GM19035 (cell line): Measurements from ENCODE around the gene NHSL2.
A peak's percentile ranks its signal among the peaks of the same experiment; 100 is the strongest.

ENCODE experiments used
- ATAC-seq: cut with Tn5 transposase; IDR thresholded peaks from one replicate; pipeline ENCODE4 v1.9.1; 2021; ENCODE audit not compliant: unreplicated experiment

Gene NHSL2

DNA sequence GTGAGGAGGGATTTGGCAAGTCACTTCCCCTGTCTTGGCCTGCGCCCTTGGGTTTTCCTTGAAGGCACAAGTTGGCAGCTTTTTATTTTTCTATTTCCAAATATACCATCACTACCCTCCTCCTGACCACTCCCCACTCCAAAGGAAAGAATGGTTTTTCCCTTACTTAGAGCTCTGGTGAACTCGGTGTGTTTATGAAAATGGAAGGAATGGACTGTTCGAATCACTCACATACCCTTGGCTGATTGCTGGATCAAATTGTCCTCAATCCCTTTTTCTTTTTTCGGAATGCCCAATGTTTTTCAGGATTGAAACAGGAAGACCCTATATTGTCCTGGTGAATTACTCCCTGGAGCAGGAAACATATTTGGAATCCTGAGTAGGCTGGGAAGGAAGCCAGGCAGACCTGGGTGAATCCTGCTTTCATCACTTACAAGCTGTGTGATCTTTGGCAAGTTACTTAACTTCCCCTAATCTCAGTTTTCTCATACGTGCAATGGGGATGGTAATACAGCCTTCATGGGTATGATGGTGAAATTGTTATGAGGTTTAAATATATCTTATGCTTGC is 150.4 kb downstream of the NHSL2 start:
- ATAC-seq = no peak

DNA sequence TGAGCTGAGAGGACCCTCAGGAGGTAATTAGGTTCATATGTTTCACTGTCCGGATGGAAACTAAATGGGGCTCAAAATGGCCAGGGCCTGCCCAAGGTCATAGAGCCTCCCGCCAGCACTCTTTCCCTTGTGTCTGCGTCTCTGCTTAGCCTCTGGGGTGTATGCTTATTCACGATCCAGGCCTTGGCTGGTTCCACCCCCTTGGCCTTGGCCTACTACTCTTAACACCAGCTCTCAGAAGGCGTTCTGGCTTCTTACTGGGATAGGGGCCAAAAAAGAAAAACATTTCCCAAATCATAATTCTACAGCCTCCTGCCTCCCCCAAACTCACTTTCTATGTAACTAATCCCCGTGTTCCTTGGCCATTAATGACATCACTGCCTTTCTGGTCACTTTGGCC is 152.3 kb downstream of the NHSL2 start:
- no peak for ATAC-seq

DNA sequence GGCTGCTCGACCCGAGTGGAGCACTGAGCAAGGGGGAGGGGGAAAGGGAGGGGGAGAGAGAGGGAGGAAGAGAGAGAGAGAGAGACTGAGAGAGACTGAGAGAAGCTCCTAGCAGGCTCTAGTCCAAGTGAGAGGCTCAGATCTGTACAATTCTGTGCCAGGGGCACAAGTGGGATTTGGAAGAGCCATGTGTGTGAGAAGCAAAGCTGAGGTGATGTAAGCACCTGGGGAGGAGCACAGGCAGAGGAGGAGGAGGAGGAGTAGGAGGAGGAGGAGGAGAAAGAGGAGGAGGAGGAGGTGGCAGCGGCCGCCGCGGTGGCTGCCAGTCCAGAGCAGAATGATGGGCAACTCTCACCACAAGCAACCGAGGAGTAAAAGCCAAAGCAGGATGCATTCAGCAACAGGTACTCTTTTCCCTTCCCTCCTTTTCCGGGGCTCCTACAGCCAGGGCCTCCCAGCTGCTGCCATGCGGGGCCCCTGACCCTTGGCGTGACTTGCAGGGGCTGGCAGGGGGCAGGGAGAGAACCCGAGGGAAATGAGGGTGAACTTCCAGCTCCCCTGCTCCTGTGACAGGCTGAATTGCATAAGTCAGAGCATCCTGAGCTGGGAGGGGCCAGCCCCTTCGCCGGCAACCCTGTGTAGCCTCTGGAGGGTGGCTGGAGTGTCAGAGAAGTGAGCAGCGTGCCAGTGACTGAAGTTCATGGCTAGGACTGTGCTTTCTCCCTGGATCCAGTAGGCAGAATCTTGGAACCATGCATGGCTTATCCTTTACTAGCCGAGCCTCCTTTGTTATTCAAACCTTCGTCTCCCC is 158.9 kb downstream of the NHSL2 start:
- ATAC-seq = no peak

DNA sequence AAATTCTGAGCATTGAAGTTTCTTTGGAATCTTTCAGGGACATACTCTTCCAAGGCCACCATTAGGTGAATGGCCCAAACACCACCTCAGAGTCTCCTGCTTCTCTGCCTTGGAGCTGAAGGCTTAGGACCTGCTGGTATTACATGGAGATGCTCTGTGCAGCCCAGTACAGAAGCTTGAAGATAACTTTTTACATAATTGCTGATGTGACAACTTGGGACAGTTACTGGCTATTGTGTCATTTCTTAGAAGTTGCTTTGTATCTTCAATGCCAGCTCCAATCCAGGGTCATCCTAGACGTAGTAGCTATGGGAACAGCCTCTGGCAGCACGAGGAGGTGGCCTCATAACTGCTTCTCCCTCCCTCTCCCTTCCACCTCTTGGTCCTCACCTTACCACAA is 160.6 kb downstream of the NHSL2 start:
- no peak for ATAC-seq

DNA sequence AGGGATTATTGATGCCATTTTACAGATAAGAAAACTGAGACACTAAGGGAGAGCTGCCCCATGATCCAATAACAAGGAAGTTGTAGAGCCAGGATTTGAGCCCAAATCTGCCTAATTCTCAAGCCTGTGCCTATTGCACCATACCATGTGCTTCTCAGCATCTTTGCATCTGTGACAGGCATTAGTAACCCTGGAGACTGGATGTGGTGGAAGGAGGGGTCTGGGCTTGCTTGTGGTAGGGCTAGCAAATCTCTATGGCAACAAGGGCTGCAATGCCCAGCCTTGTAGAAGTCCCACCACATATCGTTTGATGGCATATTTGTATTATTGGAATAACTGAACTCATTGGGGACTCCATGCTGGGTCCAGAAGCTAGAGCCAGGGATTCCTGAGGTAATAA is 163.0 kb downstream of the NHSL2 start:
- no peak for ATAC-seq

DNA sequence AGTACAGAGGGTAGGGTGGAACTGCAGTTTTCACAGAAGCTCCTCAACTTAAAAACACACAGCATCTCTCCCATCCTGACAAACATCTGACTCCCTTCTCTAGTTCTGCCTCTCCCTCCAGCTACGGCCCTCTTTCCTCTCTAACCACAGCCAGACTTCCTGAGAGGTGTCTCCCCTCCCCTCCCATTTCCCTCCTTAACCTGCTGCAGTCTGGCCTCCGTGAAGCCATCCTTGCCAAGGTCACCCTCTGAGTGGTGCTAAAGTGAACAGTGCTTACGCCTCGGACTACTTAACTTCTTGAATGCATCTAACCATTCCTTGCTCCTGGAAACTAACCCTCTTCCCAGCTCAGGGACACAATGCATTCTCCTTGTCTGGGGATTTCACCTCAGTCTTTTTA is 167.8 kb downstream of the NHSL2 start:
- ATAC-seq = no peak

DNA sequence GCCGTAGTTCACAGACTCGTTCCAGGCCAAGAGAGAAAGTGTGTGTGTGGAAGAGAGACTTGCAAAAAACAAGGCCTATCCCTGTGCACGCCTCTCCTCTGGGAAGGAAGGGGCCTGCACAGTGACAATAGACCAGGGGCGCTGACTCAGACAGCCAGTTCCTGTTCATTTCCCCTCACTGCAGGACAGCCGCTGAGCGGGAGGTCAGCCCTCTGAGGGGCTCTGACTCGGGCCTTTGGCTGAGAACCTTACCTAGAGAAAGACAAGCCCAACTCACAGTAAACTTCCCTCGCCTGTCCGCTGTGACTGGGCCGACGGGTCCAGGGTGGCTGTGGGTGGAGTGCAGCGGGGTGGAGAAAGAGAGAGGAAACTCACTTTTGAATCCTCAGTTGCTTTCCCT is 169.0 kb downstream of the NHSL2 start:
- ATAC-seq = no peak

DNA sequence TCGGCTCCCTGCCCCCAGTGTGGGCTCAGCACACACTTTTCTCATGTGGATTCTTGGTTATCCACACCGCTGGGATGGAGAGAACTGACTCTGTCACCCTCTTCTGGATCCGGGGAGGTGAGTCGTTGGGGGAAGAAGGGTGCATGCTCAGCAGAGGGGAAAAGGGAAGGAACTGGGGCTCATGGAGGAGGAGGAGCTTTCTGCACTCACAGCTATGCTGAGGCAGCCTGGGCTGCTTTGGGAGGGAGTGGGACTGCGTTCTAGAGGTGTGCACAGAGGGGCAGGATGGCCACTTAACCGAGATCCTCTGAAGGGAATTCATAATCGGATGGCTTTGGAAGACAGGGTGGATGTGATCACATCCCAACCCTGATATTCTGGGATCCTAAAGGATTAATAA is 169.5 kb downstream of the NHSL2 start:
- ATAC-seq = no peak

DNA sequence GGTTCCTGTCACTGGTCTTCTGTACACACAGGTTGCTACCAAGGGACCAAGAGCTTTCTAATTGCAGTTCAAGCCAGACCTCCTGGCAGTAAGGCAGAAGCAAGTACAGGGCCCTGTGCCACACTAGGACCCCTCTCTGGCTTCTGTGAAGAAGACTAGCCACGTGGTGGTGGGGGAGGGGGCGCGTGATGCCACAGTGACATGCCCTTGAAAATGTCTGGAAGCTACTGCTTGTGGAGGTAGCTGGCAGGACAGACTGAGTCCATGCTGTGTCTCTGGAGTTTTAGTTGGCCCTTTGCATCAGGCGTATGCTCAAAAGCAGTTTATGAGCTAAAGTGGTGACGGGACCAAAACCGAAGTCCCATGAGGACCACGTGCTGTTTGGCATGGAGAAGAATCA is 170.2 kb downstream of the NHSL2 start:
- no peak for ATAC-seq

DNA sequence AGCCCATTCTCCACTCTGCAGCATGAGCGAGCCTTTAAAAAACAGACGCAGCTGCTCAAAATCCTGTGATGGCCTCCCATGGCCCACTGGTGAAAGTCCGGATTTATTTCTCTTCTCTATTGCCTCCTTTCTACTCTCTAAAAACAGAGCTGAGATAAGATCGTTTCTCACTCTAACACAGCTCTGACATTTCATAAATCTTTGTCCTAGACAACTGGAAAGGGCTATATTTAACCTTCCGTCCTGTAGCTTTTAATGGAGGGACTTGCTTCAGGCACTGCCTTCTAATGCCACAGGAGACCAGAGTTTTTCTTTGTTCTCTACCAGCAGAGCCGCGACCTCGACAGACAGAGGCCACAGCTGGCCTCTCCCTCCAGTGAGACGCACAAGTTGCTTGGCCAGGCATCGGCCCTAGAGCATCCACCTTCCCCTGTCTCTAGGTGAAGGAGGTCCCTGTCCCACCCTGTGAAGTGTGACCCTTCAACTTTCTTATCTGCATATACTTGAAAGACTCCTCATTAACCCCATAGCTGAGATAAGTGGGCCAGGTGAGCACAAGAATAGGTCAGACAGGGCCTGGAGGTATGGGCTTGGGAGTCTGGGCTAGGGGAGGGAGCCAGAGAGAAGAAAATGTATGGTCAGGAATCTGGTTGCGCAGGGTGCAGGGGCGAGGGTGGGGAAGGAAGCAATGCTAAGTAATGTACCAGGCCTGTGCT is 171.1 kb downstream of the NHSL2 start:
- no peak for ATAC-seq

DNA sequence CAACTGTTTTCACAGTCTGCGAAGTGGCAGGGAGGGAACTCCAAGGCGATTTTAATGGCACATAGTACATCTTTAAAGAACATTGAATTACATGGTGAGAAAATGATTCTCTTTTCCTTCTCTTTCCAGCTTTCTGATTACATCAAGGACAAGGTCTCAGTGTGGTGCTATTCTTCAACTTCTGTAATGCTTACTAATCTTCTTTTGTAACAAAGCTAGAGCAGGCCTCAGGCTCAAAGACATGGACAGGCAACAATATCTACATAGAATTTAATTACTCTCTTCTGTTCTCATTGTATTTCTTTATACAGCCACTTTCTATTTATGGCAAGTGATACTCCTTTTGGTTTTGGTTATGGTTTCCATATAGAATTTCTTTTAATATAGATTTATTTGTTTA is 172.6 kb downstream of the NHSL2 start:
- ATAC-seq = no peak

DNA sequence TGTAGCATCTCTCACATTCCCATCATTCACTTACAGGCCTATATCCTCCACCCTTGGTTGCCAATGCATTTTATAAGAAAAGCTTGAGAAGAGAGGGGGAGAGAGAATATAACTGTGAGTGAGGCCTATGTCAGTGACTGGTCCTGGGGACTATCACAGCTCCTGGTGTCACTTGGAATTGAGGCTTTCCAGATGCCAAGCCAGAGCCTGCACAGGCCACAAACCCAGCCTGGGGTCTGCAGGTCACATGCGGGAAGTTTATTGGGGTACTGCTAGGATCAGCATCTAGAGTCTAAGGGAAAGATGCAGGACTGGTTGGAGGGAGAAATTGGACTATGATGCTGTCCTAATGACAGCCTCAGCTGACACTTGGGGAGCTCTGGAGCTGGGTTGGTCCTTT is 173.5 kb downstream of the NHSL2 start:
- ATAC-seq = no peak

DNA sequence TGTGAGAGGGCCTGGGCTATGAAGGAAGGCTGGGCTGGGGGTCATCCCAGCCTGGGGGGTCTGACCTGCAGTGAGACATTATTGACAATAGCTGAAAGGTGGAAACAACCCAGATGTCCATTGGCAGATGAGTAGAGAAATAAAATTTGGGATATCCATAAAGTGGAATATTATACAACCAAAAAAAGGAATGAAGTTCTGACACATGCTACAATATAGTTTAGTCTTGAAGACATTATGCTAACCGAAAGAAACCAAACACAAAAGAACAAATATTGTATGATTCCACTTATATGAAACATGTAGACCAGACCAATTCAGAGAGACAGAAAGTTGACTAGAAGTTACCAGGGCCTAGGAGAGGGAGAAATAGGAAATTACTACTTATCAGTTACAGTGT is 176.3 kb downstream of the NHSL2 start:
- no peak for ATAC-seq

DNA sequence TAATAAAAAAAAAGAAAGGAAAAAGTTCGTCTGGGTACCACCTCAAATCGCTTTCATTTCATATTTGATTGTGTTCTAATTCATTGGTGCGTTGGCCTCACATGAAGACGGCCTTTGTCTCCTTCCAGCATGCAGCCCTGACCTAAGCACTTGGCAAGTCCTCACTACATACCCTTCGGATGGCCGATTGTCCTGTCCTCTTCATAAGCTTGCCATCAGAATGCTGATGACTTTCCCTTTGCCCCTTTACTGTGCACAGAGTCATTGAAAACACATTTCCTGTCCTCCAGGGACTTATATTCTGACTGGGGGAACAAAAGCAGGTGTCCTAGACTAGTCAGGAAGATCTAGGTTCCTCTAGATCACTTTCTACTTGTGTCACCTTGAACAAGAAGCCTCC is 178.1 kb downstream of the NHSL2 start:
- ATAC-seq = no peak

DNA sequence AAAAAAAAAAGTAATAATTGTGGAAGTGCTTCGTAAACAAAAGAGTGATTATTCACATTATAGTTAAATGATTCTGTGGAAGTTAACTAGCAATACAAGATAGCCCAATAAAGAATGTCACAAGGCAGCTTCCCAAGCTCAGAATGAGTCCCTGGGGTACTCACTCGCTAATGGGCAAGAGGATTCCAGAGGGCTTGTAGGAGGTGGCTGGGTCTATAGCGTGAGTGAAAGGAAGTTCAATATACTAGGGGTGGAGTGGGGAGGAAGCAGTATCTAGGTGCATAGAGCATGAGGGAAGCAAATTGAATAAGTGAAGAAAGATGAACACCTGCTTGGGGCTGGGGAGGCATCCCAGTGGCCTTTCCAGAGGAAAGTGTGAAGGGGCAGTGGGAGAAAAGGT is 178.6 kb downstream of the NHSL2 start:
- no peak for ATAC-seq

DNA sequence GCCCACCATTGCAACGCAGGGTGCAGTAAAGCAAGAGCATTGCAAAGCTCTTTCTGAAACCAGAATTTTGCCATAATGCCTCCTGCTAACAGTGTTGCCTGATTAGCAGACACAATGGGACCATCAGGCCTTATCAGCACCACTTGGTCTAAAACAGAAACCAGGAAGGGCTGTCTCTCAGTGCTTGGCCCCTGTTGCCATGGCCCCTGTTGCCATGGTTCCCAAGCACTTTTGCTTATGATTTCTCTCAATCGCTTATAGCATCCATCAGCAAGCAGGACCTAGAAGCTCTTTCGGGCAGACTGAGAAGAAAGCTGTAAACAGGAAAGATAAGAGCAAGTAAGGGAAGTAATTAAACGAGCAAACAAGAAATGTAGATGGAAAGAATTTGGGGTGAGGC is 184.2 kb downstream of the NHSL2 start:
- ATAC-seq = no peak

DNA sequence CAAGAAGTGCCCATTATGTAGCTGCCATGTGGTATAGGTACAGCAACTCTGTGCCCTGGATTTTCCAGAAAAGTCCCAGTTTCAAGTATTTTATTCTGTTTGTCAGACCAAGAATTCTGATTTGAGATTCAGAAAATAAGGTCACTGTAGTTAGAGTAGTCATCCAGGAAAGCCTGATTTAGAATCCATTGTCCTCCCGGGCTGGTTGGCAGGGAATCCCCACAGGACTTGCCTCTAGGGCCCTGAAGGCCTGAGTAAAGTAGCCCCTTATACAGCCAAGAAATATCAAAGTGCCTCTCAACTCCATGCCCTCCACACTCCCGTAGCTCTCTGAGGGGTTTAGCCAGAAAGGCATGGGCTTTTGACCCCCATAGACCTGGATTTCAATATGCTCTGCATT is 184.7 kb downstream of the NHSL2 start:
- ATAC-seq = no peak

DNA sequence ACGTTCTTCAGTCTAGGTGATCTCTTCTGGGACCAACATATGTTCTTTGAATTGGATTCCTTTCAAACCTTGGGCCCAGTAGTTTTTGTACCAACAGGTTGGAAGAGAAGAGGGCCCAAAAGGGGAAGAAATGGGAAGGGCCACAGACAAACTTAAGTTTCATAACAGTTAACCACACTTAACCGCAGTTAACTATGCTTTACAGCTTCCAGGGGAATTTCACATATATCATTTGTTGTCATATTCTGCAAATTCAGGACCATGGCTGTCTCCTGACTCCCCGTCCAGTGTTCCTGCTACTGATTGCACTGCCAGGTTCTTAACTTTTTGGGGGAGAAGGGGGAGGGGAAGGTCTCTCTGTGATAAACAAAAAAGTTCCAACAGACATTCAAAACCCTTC is 186.5 kb downstream of the NHSL2 start:
- ATAC-seq = no peak

DNA sequence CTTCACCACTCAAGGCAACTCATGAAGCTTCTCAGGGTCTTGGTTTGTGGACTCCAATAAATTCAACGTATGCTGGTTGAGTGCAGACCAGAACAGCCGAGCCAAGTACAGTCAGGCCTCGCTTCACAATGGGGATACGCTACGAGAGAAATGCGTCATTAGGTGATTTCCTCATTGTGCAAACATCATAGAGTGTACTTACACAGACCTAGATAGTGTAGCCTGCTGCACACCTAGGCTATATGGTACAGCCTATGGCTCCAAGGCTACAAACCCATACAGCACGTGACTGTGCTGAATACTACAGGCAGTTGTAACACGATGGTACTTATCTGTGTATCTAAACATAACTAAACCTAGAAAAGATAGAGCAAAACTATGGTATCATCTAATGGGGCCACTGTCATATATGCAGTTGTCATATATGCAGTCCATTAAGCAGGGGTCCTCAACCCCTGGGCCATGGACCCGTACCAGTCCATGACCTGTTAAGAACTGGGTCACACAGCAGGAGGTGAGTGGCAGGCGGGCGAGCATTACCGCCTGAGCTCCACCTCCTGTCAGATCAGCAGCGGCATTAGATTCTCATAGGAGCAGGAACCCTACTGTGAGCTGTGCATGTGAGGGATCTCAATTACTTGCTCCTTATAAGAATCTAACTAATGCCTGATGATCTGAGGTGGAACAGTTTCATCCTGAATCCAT is 189.6 kb downstream of the NHSL2 start:
- ATAC-seq = no peak

DNA sequence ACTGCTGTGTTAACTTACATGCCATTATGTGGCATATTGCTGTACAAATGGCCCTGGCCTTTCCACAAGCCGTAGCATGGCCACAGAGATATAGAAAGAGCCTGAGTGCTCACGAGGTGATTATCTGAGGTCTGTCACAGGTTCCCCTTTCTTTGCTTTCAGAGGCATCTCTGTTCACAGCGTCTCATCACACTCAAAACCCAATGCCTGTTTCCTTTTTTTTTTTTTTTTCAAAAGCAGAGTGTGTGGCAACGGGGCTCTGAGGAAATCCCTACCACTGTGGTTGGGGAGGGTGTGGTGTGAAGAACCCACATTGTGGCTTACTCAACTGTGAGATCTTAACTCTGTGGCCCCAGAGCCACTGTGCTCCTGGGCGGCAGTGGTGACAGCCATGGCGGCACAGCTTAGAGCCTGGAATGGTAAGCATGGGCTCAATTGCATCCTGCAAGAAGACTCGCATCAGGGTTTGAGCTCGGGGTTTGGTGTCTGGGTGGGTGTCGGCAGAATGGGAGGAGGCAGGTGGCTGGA is 190.2 kb downstream of the NHSL2 start:
- ATAC-seq = peak; percentile 78

DNA sequence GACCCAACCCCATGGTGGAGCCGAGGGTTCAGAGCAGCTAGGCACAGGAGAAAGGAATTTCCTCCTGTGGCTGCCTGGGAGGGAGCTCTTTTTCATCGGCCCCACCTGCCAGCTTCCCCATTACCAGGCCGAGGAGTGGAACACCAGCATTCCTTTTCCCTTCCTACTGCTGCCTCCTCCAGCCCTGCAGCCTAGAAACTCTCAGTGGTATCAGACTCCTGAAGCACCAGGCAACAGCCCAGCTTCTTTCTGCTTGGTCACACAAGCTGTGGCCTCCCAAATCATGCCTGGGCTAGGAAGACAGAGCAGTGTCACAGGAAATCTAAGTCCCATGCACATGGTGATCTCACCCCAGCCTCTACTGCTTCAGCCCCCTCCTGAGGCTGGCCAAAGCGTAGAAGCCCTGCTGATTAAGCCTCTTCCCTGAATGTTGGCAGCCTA is 191.0 kb downstream of the NHSL2 start:
- ATAC-seq = no peak
